ENCODE measurements around the gene SLC6A12.

The SLC6A12 gene

GRCh38 chr12:143964-144649 lies 69.8 kb downstream of the SLC6A12 start:
- peaks cover 4% of the 10 kb centered on the region for H3K4me1 ChIP-seq (ENCODE audit: control insufficient read depth, insufficient read depth, low read length)
- no peak overlapping the region for H3K27ac ChIP-seq (ENCODE audit: extremely low read depth, low read depth, low read length)
- no peaks in the 10 kb centered on the region for H3K9me3 ChIP-seq (ENCODE audit: control insufficient read depth, insufficient read depth, low read depth, low read length)
- ChIA-PET POLR2A (no interaction called here), CTCF (interaction anchor here (0.6 to 1.0 kb wide), 2 partner anchors 10 to 76 kb away, joined by 3 to 4 read pairs; no protein-coding TSS in a partner anchor)
- H3K4me3 ChIP-seq (ENCODE audit: low read depth, low read length): no peak overlapping the region
- TF ChIP-seq ZBTB17 (tag by site-specific recombination; IDR thresholded peaks at IDR 0.05) (peak; percentile 47), ZFP37 (tag by site-specific recombination; IDR thresholded peaks at IDR 0.05) (no peak)
- H3K36me3 ChIP-seq (ENCODE audit: control insufficient read depth in 2 of 2, insufficient read depth in 1 of 2, low read length in 2 of 2): no peaks in the 10 kb centered on the region

- TF ChIP-seq ZSCAN30 (tag by site-specific recombination; IDR thresholded peaks at IDR 0.05) (no peak), ZNF354C (tag by site-specific recombination; IDR thresholded peaks at IDR 0.05; ENCODE audit: borderline replicate concordance, low read depth) (no peak), KLF16 (tag by site-specific recombination; IDR thresholded peaks at IDR 0.05) (no peak), ZSCAN4 (tag by site-specific recombination; IDR thresholded peaks at IDR 0.05) (no peak), MEIS1 (CRISPR knock-in tag; IDR thresholded peaks at IDR 0.05; ENCODE audit: borderline replicate concordance) (no peak), ZNF248 (tag by site-specific recombination; IDR thresholded peaks at IDR 0.05) (no peak), ZNF114 (tag by site-specific recombination; IDR thresholded peaks at IDR 0.05) (no peak), ZNF366 (tag by site-specific recombination; conservative IDR thresholded peaks at IDR 0.05) (no peak), ZNF76 (tag by site-specific recombination; IDR thresholded peaks at IDR 0.05; ENCODE audit: borderline replicate concordance, low read depth) (no peak), ZNF391 (tag by site-specific recombination; IDR thresholded peaks at IDR 0.05; ENCODE audit: borderline replicate concordance, low read depth) (no peak), ELK4 (IDR thresholded peaks at IDR 0.05; ENCODE audit: borderline replicate concordance, low read depth, low read length) (no peak), PRDM2 (tag by site-specific recombination; IDR thresholded peaks at IDR 0.05; ENCODE audit: borderline replicate concordance) (no peak), ZNF529 (tag by site-specific recombination; IDR thresholded peaks at IDR 0.05; ENCODE audit: insufficient replicate concordance) (no peak), ZNF585B (tag by site-specific recombination; IDR thresholded peaks at IDR 0.05) (no peak), ZNF175 (tag by site-specific recombination; IDR thresholded peaks at IDR 0.05) (no peak), ZNF112 (tag by site-specific recombination; IDR thresholded peaks at IDR 0.05) (no peak)
- no peak overlapping the region for H3K4me3 ChIP-seq (ENCODE audit: low read depth, low read length)
- POLR2A ChIA-PET: no interaction called here
- H3K27ac ChIP-seq (ENCODE audit: extremely low read depth, low read depth, low read length): no peak overlapping the region
- no peaks in the 10 kb centered on the region for H3K36me3 ChIP-seq (ENCODE audit: control insufficient read depth in 2 of 2, insufficient read depth in 1 of 2, low read length in 2 of 2)
- CTCF ChIA-PET: no interaction called here
- no peaks in the 10 kb centered on the region for H3K9me3 ChIP-seq (ENCODE audit: control insufficient read depth, insufficient read depth, low read depth, low read length)
- H3K4me1 ChIP-seq (ENCODE audit: control insufficient read depth, insufficient read depth, low read length): peaks cover 4% of the 10 kb centered on the region
Measured at GRCh38 chr12:140162-140561, 73.8 kb downstream of the SLC6A12 start.
